Right lobe of liver (tissue), 6 donors: ENCODE results near the gene MED28. TPM values are rescaled to one million over a fixed set of nuclear protein-coding genes. Genes with fewer than 3 reads are reported as not detected.

ENCODE experiments used
- ATAC-seq, 4 donors: fragments of 200-7000 bp; cut with Tn5 transposase; one replicate each; pipeline ENCODE4 v1.9.1; 2020; ENCODE audit warnings: mild to moderate bottlenecking in 4 of 4, moderate library complexity in 4 of 4
- DNase-seq, 3 donors: peaks; one replicate each; pipeline ENCODE4 v3.0.0-alpha.2; 2020
- H3K27ac ChIP-seq, 3 donors: fragments of 200-600 bp; one replicate each; pipeline ENCODE4 v1.8.0; 2022
- H3K27me3 ChIP-seq, 2 donors: fragments of 200-600 bp; one replicate each; pipeline ENCODE4 v1.8.0; 2022
- H3K36me3 ChIP-seq, 4 donors: fragments of 200-600 bp; sonication (generic) in 1 of 4; one replicate each; pipeline versions ENCODE4 v1.5.1 to v1.8.0; 2017 to 2022; ENCODE audit warnings: control low read depth in 1 of 4
- H3K4me1 ChIP-seq, 4 donors: fragments of 200-600 bp; sonication (generic) in 1 of 4; one replicate each; pipeline versions ENCODE4 v1.5.1 to v1.8.0; 2017 to 2022; ENCODE audit warnings: control low read depth in 1 of 4
- H3K4me3 ChIP-seq, 3 donors: fragments of 200-600 bp; one replicate each; pipeline ENCODE4 v1.8.0; 2022
- H3K9me3 ChIP-seq, 4 donors: fragments of 200-600 bp; sonication (generic) in 1 of 4; one replicate each; pipeline versions ENCODE4 v1.5.1 to v1.8.0; 2017 to 2022; ENCODE audit warnings: control low read depth in 1 of 4
- POLR2A ChIP-seq: fragments of 450-650 bp; IDR thresholded peaks from one replicate; pipeline ENCODE4 v1.6.1; 2017; ENCODE audit warnings: antibody characterized with exemption, mild to moderate bottlenecking
- whole genome bisulfite sequencing: methylation state at CpG from one replicate; pipeline ENCODE4 v1.1.6; 2018; ENCODE audit warnings: low coverage, low lambda C conversion rate; ENCODE audit not compliant: insufficient coverage; ENCODE audit errors: missing lambda C conversion rate; 5-methylcytosine and 5-hydroxymethylcytosine counted together
- intact Hi-C, 2 donors: fragments of 100-400 bp; cut with DNase I; formaldehyde crosslinking; loops; one replicate each; pipeline versions ENCODE4 v1.11.2 to v1.14.1; 2022
- total RNA-seq, 6 experiments: library from RNA; depleted of rRNA in 2 of 6; stranded (reverse); fragments of >200 nt in 2 of 6; fragmentation: NEBNext Ultra II Directional in 3 of 6; extraction: Animal tissue kit (Norgen Biotek cat#: 25700) in 3 of 6; gene quantifications; one replicate each; pipeline versions ENCODE4 v1.1.0 to v1.2.4, GENCODE V29; 2016 to 2023
- TF ChIP-seq, protein P1 (sequence below), 4 donors: fragments of 200-600 bp in 3 of 4; fragments of 450-650 bp in 1 of 4; IDR thresholded peaks; one replicate each; pipeline versions ENCODE4 v1.5.1 to v1.8.0; 2016 to 2022; ENCODE audit warnings: antibody characterized with exemption in 4 of 4, mild to moderate bottlenecking in 2 of 4
- donor health status: DM: no; HTN: yes; CAD: no.
- donor health status: DM: no; HTN: no; CAD: no.
- donor health status: DM: no; HTN: no; CAD: no.
- donor health status: DM: no; HTN: yes; CAD: no.
- donor health status: DM: no; HTN: yes; CAD: no.

The MED28 gene
- total RNA-seq, 6 experiments from 2014 or later = 3.8 to 18.6 (median 15.3) TPM

DNA sequence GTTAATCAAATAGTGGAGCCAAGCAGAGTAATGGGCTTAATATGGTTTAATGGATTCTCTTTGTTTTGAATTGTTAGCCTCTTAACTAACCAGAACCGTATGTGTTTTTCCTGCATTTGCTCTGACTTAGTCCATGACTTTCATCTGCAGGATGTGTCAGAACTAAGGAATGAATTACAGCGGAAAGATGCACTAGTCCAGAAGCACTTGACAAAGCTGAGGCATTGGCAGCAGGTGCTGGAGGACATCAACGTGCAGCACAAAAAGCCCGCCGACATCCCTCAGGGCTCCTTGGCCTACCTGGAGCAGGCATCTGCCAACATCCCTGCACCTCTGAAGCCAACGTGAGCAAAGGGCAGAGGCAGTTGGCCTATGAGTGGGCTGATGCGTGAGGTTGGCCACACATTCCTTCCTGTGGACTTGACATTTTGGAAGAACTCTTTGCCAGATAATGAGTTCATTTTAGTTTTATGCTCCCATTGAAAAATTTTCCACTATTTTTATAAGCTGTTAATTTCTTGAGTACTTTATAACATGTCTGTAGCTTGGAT is 9.1 kb downstream of the MED28 start:
- Histone ChIP-seq H3K27ac (no peak overlapping the region), H3K27me3 (no peaks in the 10 kb centered on the region), H3K4me1 (no peaks in the 10 kb centered on the region), H3K9me3 (no peaks in the 10 kb centered on the region), H3K36me3 (peaks cover 0 to 87% (median 46%) of the 10 kb centered on the region in 4 donors), H3K4me3 (no peak overlapping the region)
- intact Hi-C loops = no loop called here
- no peak for TF ChIP-seq POLR2A
- TF ChIP-seq, protein P1, sequence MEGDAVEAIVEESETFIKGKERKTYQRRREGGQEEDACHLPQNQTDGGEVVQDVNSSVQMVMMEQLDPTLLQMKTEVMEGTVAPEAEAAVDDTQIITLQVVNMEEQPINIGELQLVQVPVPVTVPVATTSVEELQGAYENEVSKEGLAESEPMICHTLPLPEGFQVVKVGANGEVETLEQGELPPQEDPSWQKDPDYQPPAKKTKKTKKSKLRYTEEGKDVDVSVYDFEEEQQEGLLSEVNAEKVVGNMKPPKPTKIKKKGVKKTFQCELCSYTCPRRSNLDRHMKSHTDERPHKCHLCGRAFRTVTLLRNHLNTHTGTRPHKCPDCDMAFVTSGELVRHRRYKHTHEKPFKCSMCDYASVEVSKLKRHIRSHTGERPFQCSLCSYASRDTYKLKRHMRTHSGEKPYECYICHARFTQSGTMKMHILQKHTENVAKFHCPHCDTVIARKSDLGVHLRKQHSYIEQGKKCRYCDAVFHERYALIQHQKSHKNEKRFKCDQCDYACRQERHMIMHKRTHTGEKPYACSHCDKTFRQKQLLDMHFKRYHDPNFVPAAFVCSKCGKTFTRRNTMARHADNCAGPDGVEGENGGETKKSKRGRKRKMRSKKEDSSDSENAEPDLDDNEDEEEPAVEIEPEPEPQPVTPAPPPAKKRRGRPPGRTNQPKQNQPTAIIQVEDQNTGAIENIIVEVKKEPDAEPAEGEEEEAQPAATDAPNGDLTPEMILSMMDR (IDR thresholded peaks at IDR 0.05) = no peak
- DNase-seq (no peak), ATAC-seq (no peak)
- 78% methylated on average over 7 of the region's 7 CpGs for WGBS

DNA sequence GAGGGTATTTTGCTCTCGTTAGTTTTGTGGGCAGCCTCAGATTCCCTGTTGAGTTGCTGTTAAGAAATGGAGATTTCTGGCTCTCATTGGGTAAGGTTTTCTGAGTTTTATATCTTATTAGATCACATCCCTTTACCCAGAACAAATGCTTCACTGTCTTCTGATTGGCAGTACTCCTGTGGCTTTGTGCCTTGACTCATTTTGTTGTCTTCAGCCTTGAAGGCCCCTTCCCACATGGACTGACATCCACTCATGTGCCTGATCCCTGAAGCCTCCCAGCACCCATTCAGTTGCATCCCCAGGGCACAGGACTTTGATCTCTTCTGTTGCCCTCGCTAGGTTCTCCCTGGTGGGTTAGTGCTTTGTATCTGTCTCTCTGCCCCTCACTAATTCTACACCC is 10.4 kb downstream of the MED28 start:
- WGBS = no CpG with 5 or more reads among the region's 2 CpGs
- ATAC-seq (no peak), DNase-seq (no peak)
- H3K36me3 ChIP-seq = peaks cover 0 to 87% (median 48%) of the 10 kb centered on the region in 4 donors
- no peaks in the 10 kb centered on the region for H3K27me3 ChIP-seq
- H3K4me1 ChIP-seq = no peaks in the 10 kb centered on the region
- no peaks in the 10 kb centered on the region for H3K9me3 ChIP-seq
- H3K4me3 ChIP-seq = no peak overlapping the region
- TF ChIP-seq POLR2A = no peak
- TF ChIP-seq, protein P1 (IDR thresholded peaks at IDR 0.05) = no peak
- intact Hi-C loops = no loop called here
- H3K27ac ChIP-seq = no peak overlapping the region

DNA sequence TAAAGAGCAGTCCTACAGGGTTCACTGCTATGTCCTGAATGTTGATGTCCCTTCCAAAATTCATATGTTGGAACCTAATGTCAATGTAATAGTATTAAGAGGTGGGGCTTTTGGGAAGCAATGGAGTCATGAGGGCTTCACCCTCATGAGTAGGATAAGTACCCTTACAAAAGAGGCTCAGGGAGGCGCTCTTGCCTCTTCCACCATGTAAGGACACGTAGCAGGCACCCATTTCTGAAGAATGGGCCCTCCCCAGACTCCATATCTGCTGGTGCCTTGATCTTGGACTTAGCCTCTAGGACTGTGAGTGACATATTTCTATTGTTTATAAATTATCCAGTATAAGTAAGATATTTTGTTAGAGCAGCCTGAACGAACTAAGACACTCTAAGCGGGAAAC is 15.8 kb downstream of the MED28 start:
- intact Hi-C loops = loop anchor here (5.0 to 10.0 kb wide), 2 partner anchors 38 to 85 kb away; no protein-coding TSS in a partner anchor
- no peaks in the 10 kb centered on the region for H3K4me1 ChIP-seq
- ATAC-seq (no peak), DNase-seq (no peak)
- no peak for TF ChIP-seq POLR2A
- TF ChIP-seq, protein P1 (IDR thresholded peaks at IDR 0.05) = no peak
- H3K27ac ChIP-seq = no peak overlapping the region
- WGBS = 96% methylated on average over 2 of the region's 4 CpGs
- peaks cover 0 to 66% (median 34%) of the 10 kb centered on the region in 4 donors for H3K36me3 ChIP-seq
- H3K9me3 ChIP-seq = no peaks in the 10 kb centered on the region
- H3K4me3 ChIP-seq = no peak overlapping the region
- no peaks in the 10 kb centered on the region for H3K27me3 ChIP-seq

DNA sequence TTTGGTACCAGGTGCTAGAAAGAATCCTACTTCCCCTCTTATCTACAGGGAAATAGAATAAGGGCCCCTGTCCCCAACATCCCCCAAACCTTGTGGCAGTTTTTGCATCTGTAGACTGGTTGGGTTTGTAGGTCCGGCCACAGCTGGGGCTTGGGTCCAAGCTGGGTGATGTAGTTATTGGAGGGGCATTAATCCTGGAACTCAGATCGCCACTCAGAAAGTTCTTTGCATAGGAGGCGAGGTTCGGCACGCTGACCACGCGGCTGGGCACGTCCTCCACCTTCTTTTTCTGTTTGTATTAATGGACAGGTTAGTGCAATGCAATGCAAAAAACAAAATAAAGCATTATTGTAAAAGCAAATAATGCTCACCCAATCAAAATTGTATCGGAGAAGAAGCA is 19.2 kb downstream of the MED28 start:
- no peak for ATAC-seq
- no peak for DNase-seq
- 97% methylated on average over 9 of the region's 9 CpGs for WGBS
- Histone ChIP-seq H3K27ac (no peak overlapping the region), H3K36me3 (peaks cover 0 to 35% (median 10%) of the 10 kb centered on the region in 4 donors), H3K27me3 (no peaks in the 10 kb centered on the region), H3K4me1 (no peaks in the 10 kb centered on the region), H3K4me3 (no peak overlapping the region), H3K9me3 (no peaks in the 10 kb centered on the region)
- intact Hi-C loops = loop anchor here (5.0 to 10.0 kb wide), 2 partner anchors 41 to 89 kb away; no protein-coding TSS in a partner anchor
- TF ChIP-seq POLR2A = no peak
- TF ChIP-seq, protein P1 (IDR thresholded peaks at IDR 0.05) = no peak
